Esophagus muscularis mucosa (tissue), 4 donors: Measurements from ENCODE around the gene MSRB3.

Experiments used
- CTCF ChIP-seq, 3 experiments: fragments of 200-600 bp in 2 of 3; fragments of 450-650 bp in 1 of 3; sonication (generic) in 2 of 3; IDR thresholded peaks; one replicate each; pipeline ENCODE4 v1.5.1; 2017 to 2019; ENCODE audit warnings: antibody characterized with exemption in 3 of 3, mild to moderate bottlenecking in 2 of 3, moderate library complexity in 1 of 3
- EP300 ChIP-seq: sonication (generic); formaldehyde crosslinking; IDR thresholded peaks from one replicate; pipeline ENCODE4 v1.6.1; 2017; ENCODE audit warnings: antibody characterized with exemption
- POLR2A ChIP-seq: fragments of 450-650 bp; IDR thresholded peaks from one replicate; pipeline ENCODE4 v1.6.1; 2017; ENCODE audit warnings: antibody characterized with exemption, moderate library complexity, mild to moderate bottlenecking, low read depth

- TF ChIP-seq POLR2A (no peak), CTCF (IDR thresholded peaks at IDR 0.05) (no peak), EP300 (no peak)
Measured at GRCh38 chr12:65430571-65431306, 152.3 kb downstream of the MSRB3 start.
